ENCODE measurements around the gene LHX6.

GRCh38 chr9:122228191-122228567 lies 578 bp downstream of the LHX6 start:
- TF ChIP-seq EZH2 (optimal IDR thresholded peaks at IDR 0.05; ENCODE audit: low read depth, low read length) (no peak), CTCF (IDR thresholded peaks at IDR 0.05; ENCODE audit: low read length) (no peak), EZH2phosphoT487 (IDR thresholded peaks at IDR 0.05; ENCODE audit: low read length) (no peak)

All from MM.1S (cell line).